HG03442 (cell line): ENCODE results near the gene FLT3LG.
"Not testable (repeated sequence)": the region's sequence is repeated elsewhere in the genome, so short reads cannot be mapped to it uniquely, and the experiment has no call there.

ENCODE experiments used
- ATAC-seq: cut with Tn5 transposase; IDR thresholded peaks from one replicate; pipeline ENCODE4 v1.9.1; 2021; ENCODE audit warnings: mild to moderate bottlenecking, moderate library complexity; ENCODE audit not compliant: unreplicated experiment

Gene FLT3LG

DNA sequence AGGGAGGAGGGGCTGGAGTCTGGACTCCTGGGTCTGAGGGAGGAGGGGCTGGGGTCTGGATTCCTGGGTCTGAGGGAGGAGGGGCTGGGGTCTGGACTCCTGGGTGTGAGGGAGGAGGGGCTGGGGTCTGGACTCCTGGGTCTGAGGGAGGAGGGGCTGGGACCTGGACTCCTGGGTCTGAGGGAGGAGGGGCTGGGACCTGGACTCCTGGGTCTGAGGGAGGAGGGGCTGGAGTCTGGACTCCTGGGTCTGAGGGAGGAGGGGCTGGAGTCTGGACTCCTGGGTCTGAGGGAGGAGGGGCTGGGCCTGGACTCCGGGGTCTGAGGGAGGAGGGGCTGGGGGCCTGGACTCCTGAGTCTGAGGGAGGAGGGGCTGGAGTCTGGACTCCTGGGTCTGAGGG, 12.9 kb upstream of the FLT3LG start:
- ATAC-seq = not testable (repeated sequence)

GRCh38 chr19:49461656-49462055, 12.4 kb upstream of the FLT3LG start:
- no peak for ATAC-seq

- no peak for ATAC-seq
Measured at GRCh38 chr19:49462492-49462891, 11.5 kb upstream of the FLT3LG start.

- ATAC-seq = no peak
Measured at GRCh38 chr19:49463960-49464740, 9.9 kb upstream of the FLT3LG start.

DNA sequence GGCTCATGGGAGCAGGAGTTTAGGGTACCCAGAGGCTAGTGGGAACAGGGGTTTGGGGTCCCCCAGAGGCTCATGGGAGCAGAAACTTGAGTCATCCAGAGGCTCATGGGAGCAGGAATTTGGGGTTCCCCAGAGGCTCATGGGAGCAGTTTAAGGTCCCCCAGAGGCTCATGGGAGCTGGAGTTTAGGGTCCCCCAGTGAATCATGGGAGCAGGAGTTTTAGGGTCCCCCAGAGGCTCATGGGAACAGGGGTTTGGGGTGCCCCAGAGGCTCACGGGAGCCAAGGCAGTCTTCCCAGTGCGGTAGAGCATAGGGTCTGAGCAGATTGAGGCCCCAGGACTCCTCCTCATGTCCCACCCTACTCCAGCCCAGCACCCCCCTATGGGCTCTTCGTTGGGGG, 8.6 kb upstream of the FLT3LG start:
- ATAC-seq = no peak

DNA sequence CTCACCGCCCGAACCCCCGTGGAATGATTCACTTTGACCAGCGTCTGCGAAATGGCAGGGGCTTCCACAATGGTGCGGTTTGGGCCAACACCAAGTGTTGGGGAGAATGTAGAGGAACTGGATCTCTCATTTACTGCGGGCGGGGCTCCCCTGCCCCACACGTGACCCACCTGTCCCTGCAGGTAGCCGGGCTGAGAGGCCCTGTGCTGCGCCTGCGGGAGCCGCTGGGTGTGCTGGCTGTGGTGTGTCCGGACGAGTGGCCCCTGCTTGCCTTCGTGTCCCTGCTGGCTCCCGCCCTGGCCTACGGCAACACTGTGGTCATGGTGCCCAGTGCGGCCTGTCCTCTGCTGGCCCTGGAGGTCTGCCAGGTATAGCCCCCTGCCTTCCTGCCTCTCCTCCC, 5.8 kb upstream of the FLT3LG start:
- no peak for ATAC-seq

DNA sequence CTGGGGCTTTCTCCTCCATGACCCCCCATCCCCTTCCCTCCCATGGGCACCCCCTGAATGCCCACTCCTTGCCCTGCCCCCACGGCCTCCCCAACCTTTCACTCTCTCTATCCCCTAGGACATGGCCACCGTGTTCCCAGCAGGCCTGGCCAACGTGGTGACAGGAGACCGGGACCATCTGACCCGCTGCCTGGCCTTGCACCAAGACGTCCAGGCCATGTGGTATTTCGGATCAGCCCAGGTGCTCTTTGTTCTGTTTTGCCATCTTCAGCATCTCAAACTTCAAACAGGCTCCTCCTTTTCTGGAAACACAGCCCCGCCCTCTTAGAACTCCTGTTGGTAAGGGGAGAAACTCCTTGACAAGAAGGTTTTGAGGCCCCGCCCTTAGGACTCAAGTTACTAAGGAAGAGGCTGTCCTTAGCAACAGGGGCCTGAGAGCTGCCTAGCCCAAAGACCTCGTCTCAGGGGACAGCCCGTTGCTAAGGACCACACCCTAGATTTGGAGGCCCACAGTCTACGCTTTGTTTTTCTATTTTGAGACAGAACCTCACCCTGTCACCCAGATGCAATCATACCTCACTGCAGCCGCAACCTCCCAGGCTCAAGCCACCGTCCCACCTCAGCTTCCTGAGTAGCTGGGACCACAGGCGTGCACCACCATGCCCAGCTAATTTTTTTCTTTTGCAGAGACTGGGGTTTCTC, 5.1 kb upstream of the FLT3LG start:
- ATAC-seq = peak; percentile 59

DNA sequence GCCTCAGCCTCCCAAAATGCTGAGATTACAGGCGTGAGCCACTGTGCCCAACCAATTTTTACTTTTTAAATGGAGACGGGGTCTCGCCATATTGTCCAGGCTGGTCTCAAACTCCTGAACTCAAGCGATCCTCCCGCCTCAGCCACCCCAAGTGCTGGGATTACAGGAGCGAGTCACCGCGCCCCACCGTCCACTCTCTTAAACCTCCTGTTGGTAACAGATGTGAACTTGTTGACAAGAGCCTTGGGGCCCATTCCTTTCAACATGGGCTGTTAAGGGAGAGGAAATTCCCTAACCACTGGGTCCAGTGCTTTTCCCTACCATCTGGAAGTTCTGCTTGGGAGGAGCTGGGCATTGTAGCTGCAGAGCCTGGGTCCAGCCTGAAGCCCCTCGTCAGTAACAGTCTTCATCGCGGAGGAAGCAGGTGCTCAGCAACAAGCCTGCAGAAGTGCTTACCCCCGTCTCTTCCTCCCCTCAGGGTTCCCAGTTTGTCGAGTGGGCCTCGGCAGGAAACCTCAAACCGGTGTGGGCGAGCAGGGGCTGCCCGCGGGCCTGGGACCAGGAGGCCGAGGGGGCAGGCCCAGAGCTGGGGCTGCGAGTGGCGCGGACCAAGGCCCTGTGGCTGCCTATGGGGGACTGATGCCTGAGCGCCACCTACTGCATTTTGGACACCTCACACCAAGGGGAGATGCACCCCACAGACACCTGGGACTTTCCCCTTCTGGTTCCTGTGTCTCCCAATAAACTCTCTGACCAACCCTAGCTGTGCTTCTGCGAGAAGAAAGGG, 4.0 kb upstream of the FLT3LG start:
- ATAC-seq = peak; percentile 44

- ATAC-seq = no peak
Measured at GRCh38 chr19:49470615-49470978, 3.4 kb upstream of the FLT3LG start.

DNA sequence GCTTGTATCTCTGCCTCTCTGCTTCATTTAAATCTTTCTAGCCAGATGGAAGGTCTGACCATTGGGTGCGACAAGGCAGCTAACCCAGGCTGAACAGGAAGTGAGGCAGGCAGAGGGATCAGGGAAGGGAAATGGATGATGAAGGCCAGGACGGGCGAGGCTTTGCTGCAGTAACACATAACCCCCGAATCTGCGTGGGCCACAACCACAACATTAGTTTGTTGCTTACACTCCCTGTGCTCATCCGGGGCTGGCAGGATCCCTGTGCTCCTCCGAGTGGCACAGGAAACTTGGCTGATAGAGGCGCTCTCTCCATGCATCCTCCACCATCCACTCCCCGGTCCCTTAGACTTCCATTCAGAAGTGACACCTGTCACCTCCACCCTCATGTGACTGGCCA, 1.1 kb upstream of the FLT3LG start:
- ATAC-seq = no peak

DNA sequence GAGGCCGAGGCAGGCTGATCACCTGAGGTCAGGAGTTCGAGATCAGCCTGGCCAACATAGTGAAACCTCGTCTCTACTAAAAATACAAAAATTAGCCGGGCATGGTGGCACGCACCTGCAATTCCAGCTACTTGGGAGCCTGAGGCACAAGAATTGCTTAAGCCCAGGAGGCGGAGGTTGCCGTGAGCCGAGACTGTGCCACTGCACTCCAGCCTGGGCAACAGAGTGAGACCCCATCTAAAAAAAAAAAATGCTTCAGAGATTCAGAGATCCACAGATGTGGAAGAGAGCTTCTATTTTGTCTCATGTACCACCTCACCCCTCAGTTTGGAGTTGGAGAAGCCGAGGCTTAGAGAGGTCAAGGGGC, 531 bp upstream of the FLT3LG start:
- ATAC-seq = not testable (repeated sequence)

DNA sequence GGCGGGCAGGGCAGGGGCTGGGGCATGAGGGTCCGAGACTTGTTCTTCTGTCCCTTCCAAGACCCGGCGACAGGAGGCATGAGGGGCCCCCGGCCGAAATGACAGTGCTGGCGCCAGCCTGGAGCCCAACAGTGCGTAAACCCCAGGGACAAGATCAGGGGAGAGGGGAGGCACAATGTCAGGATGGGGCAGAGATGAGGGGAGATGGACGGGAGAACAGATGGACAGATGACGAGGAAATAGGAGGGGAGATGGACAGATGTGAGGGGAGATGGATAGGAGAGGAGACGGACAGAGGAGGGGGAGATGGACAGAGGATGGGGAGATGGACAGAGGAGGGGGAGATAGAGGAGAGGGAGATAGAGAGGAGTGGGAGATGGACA, 518 bp downstream of the FLT3LG start:
- no peak for ATAC-seq

- no peak for ATAC-seq
Measured at GRCh38 chr19:49475191-49475917, 1.3 kb downstream of the FLT3LG start.

GRCh38 chr19:49475995-49476880, 2.2 kb downstream of the FLT3LG start:
- ATAC-seq = no peak

- ATAC-seq = no peak
Measured at GRCh38 chr19:49479975-49480628, 6.1 kb downstream of the FLT3LG start.

- ATAC-seq = no peak
Measured at GRCh38 chr19:49481020-49481683, 7.1 kb downstream of the FLT3LG start.

DNA sequence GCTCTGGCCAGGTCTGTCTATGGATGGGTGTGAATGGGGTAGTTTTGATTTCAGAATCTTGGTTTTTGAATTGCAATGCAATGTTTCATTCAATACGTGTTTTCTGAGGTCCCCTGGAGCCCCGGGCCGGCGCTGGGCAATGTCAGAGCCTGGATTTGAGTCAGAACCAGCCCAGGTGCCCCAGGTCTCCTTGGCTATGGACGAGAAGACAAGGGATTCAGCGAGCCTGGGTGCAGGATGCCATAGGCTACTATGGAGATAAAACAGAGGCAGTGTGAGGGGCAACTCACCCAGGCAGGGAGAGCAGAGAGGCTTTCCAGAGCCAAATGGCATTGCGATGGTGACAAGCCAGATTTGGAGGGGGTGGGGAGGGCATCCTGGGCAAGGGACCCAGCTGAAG, 12.2 kb downstream of the FLT3LG start:
- ATAC-seq = no peak

GRCh38 chr19:49486710-49487276, 12.8 kb downstream of the FLT3LG start:
- no peak for ATAC-seq
